Measurements from ENCODE around the gene PTPRCAP.
"Not testable (repeated sequence)": the region's sequence is repeated elsewhere in the genome, so short reads cannot be mapped to it uniquely, and the experiment has no call there.

PTPRCAP gene

GRCh38 chr11:67415501-67416304 is 21.8 kb downstream of the PTPRCAP start, which contains the start of gene CARNS1:
TSS of gene CARNS1 (plus strand) at chr11:67415678. CDS start at chr11:67416200, 522 bp downstream.
- no peak for DNase-seq
- in situ Hi-C loops (cut with MboI; ENCODE audit: low pct_unique_long_range_greater_than_20kb, low sequenced_read_pairs), result no loop called here

DNA sequence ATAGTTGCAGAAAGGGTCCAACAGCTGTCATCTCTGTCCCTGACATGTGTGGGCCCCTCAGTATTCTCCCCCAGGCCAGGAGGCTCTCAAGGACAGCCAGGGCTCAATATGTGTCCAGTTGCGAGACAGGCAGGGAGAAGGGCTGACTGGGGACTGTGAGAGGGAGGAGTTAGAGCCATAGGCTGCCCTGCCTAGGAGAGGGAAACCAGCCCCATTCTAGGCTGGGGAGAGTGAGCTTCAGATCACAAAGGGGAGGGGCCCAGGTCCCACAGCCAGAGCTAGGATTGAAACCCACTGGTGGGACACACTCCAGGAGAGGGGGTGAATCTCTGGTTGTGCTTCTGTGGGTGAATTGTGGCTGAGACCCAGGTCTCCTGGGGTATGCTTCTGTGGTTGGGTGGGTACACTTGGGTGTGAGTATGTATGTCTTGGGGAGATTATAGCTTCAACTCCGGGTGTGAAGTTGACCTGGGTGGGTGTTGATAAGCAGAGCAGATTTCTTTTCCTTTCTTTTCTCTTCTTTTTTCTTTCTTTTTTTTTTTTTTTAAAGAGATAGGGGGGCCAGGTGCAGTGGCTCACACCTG is 24.1 kb downstream of the PTPRCAP start:
- no peak for DNase-seq
- in situ Hi-C loops (cut with MboI; ENCODE audit: low pct_unique_long_range_greater_than_20kb, low sequenced_read_pairs), result no loop called here

DNA sequence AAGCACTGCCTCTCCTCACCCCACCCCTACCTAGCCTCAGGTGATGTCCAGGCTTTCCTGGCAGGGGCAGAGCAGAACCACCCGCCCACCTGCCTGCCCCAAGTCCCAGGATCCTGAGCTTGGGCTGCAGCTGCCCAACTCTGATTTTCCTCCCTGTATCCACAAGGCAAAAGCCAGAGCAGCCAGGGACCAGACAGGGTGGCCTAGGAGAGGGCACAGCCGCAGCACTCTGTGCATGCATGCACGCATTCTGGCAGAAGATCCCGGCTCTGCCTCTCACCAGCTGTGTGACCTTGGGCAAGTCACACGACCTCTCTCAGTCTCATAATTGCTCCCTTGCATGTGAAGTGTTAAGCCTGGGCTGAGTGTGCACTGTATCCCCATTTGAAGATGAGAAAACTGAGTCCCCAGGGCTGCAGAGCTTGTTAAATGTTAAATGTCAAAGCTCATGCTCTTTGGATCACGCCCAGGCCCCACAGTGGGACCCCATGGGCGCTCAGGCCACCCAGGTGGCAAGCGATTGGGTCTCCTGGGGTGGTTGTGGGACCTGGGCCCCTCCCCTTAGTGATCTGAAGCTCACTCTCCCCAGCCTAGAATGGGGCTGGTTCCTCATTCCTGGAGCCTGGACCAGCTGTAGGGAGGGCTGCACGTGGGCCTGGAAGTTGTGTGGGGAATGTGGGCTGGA is 24.8 kb downstream of the PTPRCAP start:
- in situ Hi-C loops (cut with MboI; ENCODE audit: low pct_unique_long_range_greater_than_20kb, low sequenced_read_pairs), result no loop called here
- no peak for DNase-seq

DNA sequence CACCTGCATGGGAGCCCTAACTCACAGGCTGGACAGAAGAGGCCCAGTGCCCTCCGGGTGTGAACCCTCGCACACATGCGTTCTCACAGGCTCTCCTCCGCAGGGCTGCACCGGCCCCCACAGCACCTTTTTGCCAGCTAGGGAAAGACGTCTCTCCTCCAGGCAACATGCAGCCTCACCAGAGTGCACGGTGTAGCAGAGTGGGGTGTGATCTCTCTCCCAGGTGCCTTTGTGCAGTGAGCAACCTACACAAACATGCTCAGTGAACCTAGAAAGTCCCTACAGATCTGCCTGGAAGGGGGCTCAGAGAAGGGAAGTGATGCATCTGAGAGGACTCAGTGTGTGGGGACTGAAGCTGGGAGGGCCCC is 25.7 kb downstream of the PTPRCAP start:
- in situ Hi-C loops (cut with MboI; ENCODE audit: low pct_unique_long_range_greater_than_20kb, low sequenced_read_pairs), result no loop called here
- no peak for DNase-seq

- no peak for DNase-seq
- in situ Hi-C loops (cut with MboI; ENCODE audit: low pct_unique_long_range_greater_than_20kb, low sequenced_read_pairs), result no loop called here
Observed at GRCh38 chr11:67410984-67411784, 26.3 kb downstream of the PTPRCAP start.

DNA sequence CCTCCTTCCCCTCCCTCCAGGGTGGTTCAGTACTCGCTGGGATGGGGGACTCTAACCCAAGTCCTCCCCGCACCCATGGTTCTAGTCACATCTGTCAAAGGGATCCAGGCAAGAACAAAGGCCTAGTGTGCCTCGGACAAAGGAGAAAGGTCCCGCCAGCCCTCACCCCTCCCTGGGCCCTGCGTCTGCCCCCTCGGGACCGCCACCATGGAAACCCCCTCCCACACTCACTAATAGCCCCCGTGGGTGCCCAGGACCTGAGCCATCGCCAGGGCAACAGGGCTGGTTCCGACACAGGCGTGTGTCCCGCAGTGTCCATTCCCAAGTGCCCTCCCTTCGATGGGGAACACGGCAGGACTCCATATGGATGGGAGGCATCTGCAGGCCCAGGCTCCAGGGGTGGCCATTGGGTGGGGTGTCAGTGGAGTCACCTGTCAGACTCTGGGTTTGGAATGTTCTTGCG is 27.1 kb downstream of the PTPRCAP start:
- in situ Hi-C loops (cut with MboI; ENCODE audit: low pct_unique_long_range_greater_than_20kb, low sequenced_read_pairs), result no loop called here
- no peak for DNase-seq

GRCh38 chr11:67409781-67410368 is 27.6 kb downstream of the PTPRCAP start:
- in situ Hi-C loops (cut with MboI; ENCODE audit: low pct_unique_long_range_greater_than_20kb, low sequenced_read_pairs), result no loop called here
- no peak for DNase-seq

- in situ Hi-C loops (cut with MboI; ENCODE audit: low pct_unique_long_range_greater_than_20kb, low sequenced_read_pairs), result no loop called here
- DNase-seq, result peak; percentile 60
Observed at GRCh38 chr11:67409261-67409666, 28.2 kb downstream of the PTPRCAP start.

DNA sequence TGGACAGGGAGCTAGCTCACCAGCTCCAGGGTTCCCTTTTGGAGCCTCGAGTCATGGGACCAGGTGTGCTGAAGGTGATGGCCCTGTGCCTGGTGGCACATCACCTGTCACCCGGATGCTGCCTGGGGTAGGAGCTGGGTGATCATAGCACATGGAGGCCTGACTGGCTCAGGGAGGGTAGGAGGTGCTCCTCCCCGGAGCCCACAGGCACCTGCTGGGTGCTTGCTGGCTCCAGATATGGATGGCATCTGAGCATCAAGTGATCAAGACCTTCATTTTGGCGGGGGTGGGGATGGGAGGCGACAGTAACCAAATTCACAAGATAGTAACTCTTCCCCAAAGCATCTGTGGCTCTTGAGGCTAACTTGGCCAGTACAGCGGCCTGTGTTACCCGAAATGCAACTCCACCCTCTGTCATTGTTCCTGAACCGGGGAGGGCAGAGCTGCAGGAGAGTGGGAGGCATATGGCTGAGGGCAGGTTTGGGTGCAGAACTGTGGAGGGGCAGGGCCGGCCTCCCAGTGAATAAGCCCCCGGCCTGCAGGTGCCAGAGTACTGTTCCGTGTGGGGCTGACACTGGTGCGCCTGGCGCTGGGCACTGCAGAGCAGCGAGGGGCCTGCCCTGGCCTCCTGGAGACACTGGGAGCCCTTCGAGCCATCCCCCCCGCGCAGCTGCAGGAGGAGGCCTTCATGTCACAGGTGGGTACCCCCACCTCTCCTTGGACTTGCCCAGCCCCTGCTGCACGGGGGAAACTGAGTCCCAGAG is 28.9 kb downstream of the PTPRCAP start:
- in situ Hi-C loops (cut with MboI; ENCODE audit: low pct_unique_long_range_greater_than_20kb, low sequenced_read_pairs), result no loop called here
- no peak for DNase-seq

- in situ Hi-C loops (cut with MboI; ENCODE audit: low pct_unique_long_range_greater_than_20kb, low sequenced_read_pairs), result no loop called here
- no peak for DNase-seq
Observed at GRCh38 chr11:67407688-67408163, 29.8 kb downstream of the PTPRCAP start.

DNA sequence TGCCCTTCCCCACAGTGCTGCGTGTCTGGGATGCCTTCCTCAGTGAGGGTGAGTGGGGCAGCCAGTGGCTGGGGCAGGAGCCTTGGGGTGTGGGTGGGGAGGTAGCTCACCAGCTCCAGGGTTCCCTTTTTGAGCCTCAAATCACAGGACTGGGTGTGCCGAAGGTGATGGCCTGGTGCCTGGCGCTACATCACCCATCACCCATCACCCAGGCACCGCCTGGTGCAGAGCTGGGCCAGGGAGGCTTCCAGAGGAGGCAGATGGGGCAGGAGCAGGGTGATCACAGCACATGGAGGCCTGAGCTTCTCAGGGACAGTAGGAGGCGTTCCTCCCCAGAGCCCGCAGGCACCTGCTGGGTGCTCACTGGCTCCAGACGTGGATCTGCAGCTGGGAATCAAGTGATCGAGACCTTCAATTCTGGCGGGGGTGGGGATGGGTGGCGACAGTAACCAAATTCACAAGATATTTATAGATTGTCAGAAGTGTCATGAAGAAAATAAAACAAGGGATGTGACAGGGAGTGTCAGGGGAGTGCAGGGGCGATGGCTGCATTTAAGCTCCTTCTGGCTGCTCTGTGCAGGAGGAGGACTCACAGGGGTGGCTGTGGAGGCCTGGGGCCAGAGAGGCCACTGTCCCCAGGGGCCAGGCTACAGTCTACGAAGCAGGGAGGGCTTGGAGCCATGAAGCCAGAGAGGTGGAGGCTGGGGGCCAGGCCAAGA is 30.4 kb downstream of the PTPRCAP start:
- no peak for DNase-seq
- in situ Hi-C loops (cut with MboI; ENCODE audit: low pct_unique_long_range_greater_than_20kb, low sequenced_read_pairs), result no loop called here

DNA sequence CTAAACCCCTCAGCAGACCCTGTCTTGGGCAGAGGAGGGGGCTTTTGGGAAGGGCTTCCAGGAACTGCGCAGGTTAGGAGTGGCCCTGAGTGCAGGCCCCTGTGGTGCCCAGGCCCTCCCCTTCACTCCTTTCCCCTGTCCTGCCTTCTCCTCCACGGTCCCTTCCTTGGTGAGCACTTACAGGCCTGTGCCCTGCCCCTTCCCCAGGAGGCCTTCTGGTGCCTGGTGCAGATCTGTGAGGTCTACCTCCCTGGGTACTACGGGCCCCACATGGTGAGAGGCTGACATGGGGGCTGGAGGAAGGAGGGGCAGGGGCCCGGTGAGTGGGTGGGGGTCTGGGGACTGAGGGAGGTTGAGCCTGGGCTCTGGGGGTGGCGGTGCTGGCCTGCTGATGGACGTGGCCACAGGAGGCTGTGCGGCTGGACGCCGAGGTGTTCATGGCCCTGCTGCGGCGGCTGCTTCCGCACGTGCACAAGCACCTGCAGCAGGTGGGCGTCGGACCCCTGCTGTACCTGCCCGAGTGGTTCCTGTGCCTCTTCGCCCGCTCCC is 31.0 kb downstream of the PTPRCAP start:
- in situ Hi-C loops (cut with MboI; ENCODE audit: low pct_unique_long_range_greater_than_20kb, low sequenced_read_pairs), result no loop called here
- no peak for DNase-seq

DNA sequence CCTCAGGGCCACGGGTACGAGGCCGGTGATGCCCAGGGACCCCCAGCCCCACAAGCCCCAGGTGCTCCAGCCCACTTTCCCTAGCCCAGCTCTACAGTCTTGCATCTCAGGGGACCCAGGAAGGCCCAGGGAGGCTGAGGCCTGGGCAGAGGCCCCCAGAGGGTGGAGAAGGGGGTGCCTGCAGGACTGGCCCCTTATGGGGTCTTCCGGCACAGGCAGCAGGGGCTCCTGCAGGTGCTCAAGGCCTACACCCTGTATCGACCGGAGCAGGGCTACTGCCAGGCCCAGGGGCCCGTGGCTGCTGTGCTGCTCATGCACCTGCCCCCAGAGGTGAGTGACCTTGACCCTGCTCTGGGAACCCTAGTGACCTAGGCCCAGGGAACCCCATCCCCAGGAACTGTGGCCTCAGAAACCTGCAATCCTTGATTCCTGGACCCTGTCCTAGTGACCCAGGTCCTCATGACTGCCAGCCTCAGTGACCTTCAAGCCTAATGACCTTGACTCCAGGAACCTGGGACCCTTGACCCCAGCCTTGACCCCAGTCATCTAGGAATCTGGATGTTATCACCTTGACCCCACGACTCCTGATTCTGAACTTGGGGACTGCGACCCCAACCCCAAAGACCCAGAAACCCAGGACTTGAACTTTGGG is 31.7 kb downstream of the PTPRCAP start:
- no peak for DNase-seq
- in situ Hi-C loops (cut with MboI; ENCODE audit: low pct_unique_long_range_greater_than_20kb, low sequenced_read_pairs), result no loop called here

GRCh38 chr11:67405196-67405567 is 32.3 kb downstream of the PTPRCAP start:
- in situ Hi-C loops (cut with MboI; ENCODE audit: low pct_unique_long_range_greater_than_20kb, low sequenced_read_pairs), result no loop called here
- no peak for DNase-seq

DNA sequence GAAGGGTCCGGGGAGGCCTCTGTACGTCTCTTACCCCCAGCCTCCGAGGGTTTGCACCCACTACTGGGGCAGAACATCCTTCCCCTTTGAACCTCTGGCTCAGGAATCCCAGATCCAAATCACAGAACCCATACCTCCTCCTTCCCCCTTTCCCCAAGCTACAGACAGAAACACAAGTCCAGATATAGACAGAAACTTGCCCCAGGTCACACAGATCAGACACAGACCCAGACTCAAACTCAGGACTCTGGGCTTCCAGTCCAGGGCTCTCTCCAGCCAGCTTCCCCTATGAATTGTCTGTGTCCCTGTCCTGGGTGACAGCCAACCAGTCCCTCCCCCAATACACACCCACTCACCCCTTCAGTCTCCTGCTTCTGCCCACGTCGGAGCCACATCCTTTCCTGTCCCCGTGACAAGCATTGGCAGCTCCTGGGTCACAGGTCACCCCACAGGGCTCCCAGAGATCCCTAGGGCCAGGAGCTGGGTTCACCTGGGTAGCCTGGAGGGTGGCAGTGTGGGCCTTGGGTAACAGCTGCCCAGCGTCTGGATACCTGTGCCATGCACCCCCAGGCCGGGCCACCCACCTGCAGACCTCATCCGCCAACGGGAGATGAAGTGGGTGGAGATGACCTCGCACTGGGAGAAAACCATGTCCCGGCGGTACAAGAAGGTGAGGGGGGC is 32.8 kb downstream of the PTPRCAP start:
- peak; percentile 23 for DNase-seq
- in situ Hi-C loops (cut with MboI; ENCODE audit: low pct_unique_long_range_greater_than_20kb, low sequenced_read_pairs), result no loop called here

DNA sequence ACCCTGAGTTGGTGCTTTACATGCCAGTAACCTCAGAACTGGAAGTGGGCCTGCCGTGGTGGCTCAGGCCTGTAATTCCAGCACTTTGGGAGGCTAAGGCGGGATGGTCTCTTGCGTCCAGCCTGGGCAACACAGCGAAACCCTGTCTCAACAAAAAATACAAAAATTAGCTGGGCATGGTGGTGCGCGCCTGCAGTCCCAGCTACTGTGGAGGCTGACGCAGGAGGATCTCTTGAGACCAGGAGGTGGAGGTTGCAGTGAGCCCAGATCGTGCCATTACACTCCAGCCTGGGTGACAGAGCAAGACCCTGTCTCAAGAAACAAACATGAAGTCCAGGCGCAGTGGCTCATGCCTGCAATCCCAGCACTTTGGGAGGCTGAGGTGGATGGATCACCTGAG is 34.4 kb downstream of the PTPRCAP start:
- DNase-seq; in situ Hi-C loops (cut with MboI; ENCODE audit: low pct_unique_long_range_greater_than_20kb, low sequenced_read_pairs): not testable (repeated sequence)
